HG02610 (cell line): ENCODE measurements around the gene KDM5A.
"Not testable (repeated sequence)": the region's sequence is repeated elsewhere in the genome, so short reads cannot be mapped to it uniquely, and the experiment has no call there.

Experiments
- ATAC-seq: cut with Tn5 transposase; IDR thresholded peaks from one replicate; pipeline ENCODE4 v1.9.1; 2021; ENCODE audit warnings: mild to moderate bottlenecking, moderate library complexity; ENCODE audit not compliant: unreplicated experiment

The KDM5A gene

GRCh38 chr12:242496-242895, 146.6 kb downstream of the KDM5A start:
- no peak for ATAC-seq

GRCh38 chr12:241266-241665, 147.9 kb downstream of the KDM5A start:
- ATAC-seq, result no peak

- no peak for ATAC-seq
Measured at GRCh38 chr12:240566-240965, 148.6 kb downstream of the KDM5A start.

GRCh38 chr12:238736-239398, 150.3 kb downstream of the KDM5A start:
- no peak for ATAC-seq

GRCh38 chr12:238116-238515, 151.0 kb downstream of the KDM5A start:
- ATAC-seq, result no peak

- no peak for ATAC-seq
Measured at GRCh38 chr12:237026-237815, 151.9 kb downstream of the KDM5A start.

- no peak for ATAC-seq
Measured at GRCh38 chr12:236445-236844, 152.7 kb downstream of the KDM5A start.

- ATAC-seq, result not testable (repeated sequence)
Measured at GRCh38 chr12:235967-236366, 153.2 kb downstream of the KDM5A start.

GRCh38 chr12:234891-235415, 154.2 kb downstream of the KDM5A start:
- ATAC-seq, result no peak

GRCh38 chr12:234019-234418, 155.1 kb downstream of the KDM5A start:
- no peak for ATAC-seq

- no peak for ATAC-seq
Measured at GRCh38 chr12:233615-233968, 155.5 kb downstream of the KDM5A start.

GRCh38 chr12:232731-233614, 156.1 kb downstream of the KDM5A start:
- no peak for ATAC-seq

- no peak for ATAC-seq
Measured at GRCh38 chr12:230925-231671, 158.0 kb downstream of the KDM5A start.
